Panc1 (cell line): ENCODE data around the gene NPC1L1. TPM values are rescaled to one million over a fixed set of nuclear protein-coding genes. Genes with fewer than 3 reads are reported as not detected.

Experiments
- ATAC-seq: fragments of 200-7000 bp; cut with Tn5 transposase; 2 replicates; pipeline ENCODE4 v1.9.1; 2020; ENCODE audit warnings: mild to moderate bottlenecking, moderate library complexity
- BruUV-seq: library from RNA; stranded (reverse); fragments of 400-500 nt; replicated peaks from 2 replicates; lab custom pipeline; 2021; lab: Mats Ljungman, UMichigan
- CTCF ChIA-PET: fragments of 300-600 bp; sonication (Branson Sonifier 250); formaldehyde crosslinking; loops from one replicate; lab custom pipeline; 2022; ENCODE audit warnings: antibody characterized with exemption; lab: Charles Lee
- POLR2A ChIA-PET: fragments of 300-600 bp; sonication (Branson Sonifier 250); formaldehyde crosslinking; loops from one replicate; lab custom pipeline; 2022; ENCODE audit warnings: antibody characterized with exemption; lab: Charles Lee
- DNase-seq: peaks from one replicate; pipeline ENCODE4 v3.0.0-alpha.2; 2010; ENCODE audit warnings: low read depth, low spot score
- H3K27ac ChIP-seq: 2 replicates; pipeline ENCODE4 v1.5.1; 2011; ENCODE audit warnings: mild to moderate bottlenecking, low read length, inconsistent platforms
- H3K27me3 ChIP-seq: fragments of 200-500 bp; sonication (Bioruptor generic); 2 replicates; pipeline ENCODE4 v1.6.0; 2014; ENCODE audit warnings: low read length, inconsistent platforms; ENCODE audit not compliant: control insufficient read depth, insufficient read depth
- H3K36me3 ChIP-seq: fragments of 200-500 bp; sonication (Bioruptor generic); 2 replicates; pipeline ENCODE4 v1.5.1; 2014; ENCODE audit warnings: inconsistent platforms, mild to moderate bottlenecking, low read length, moderate library complexity; ENCODE audit not compliant: control insufficient read depth, insufficient read depth
- H3K4me1 ChIP-seq: 2 replicates; pipeline ENCODE4 v1.5.1; 2011; ENCODE audit warnings: inconsistent platforms, mild to moderate bottlenecking, low read length, moderate library complexity; ENCODE audit not compliant: control insufficient read depth, insufficient read depth
- H3K4me3 ChIP-seq, 2 experiments: 2 replicates each; pipeline ENCODE4 v1.5.1; 2011 to 2012; ENCODE audit warnings: low read depth in 2 of 2, low read length in 2 of 2, mild to moderate bottlenecking in 2 of 2, inconsistent platforms in 1 of 2, moderate library complexity in 1 of 2
- H3K9me3 ChIP-seq: fragments of 200-500 bp; sonication (Bioruptor generic); 2 replicates; pipeline ENCODE4 v1.5.1; 2014; ENCODE audit warnings: low read depth, mild to moderate bottlenecking, inconsistent platforms, low read length, moderate library complexity; ENCODE audit not compliant: control insufficient read depth, insufficient read depth
- POLR2AphosphoS5 ChIP-seq: IDR thresholded peaks from 2 replicates; pipeline ENCODE4 v1.6.1; 2012; ENCODE audit warnings: mild to moderate bottlenecking, low read depth, low read length, moderate library complexity
- SIN3A ChIP-seq: IDR thresholded peaks from 2 replicates; pipeline ENCODE4 v1.6.1; 2012; ENCODE audit warnings: low read depth, mild to moderate bottlenecking, low read length, moderate library complexity, borderline replicate concordance; ENCODE audit not compliant: insufficient read depth
- TCF7L2 ChIP-seq: IDR thresholded peaks from 2 replicates; pipeline ENCODE4 v1.6.1; 2011; ENCODE audit warnings: mild to moderate bottlenecking, low read depth, low read length, inconsistent platforms
- in situ Hi-C: cut with HindIII; loops from 2 replicates; pipeline ENCODE4 v1.10.0; 2016; ENCODE audit warnings: low sequenced_read_pairs, low pct_unique_long_range_greater_than_20kb
- intact Hi-C: fragments of 100-400 bp; cut with micrococcal nuclease; formaldehyde crosslinking; loops from one replicate; pipeline ENCODE4 v1.10.0; 2022; ENCODE audit not compliant: unreplicated experiment
- total RNA-seq: library from RNA; stranded (reverse); gene quantifications from one replicate; pipeline ENCODE4 v1.2.1, GENCODE V29; 2021; ENCODE audit not compliant: unreplicated experiment
- TF ChIP-seq, protein P1 (sequence below): fragments of 450-650 bp; IDR thresholded peaks from 2 replicates; pipeline ENCODE4 v1.5.1; 2017; ENCODE audit warnings: mild to moderate bottlenecking
- TF ChIP-seq, protein P2 (sequence below), 2 experiments: IDR thresholded peaks; 2 replicates each; pipeline ENCODE4 v1.6.1; 2011 to 2012; ENCODE audit warnings: low read depth in 2 of 2, control low read depth in 1 of 2, low read length in 1 of 2, mild to moderate bottlenecking in 1 of 2, moderate library complexity in 1 of 2; ENCODE audit not compliant: insufficient read depth in 1 of 2

The NPC1L1 gene
- total RNA-seq, 1 experiment from 2014 or later = not detected

DNA sequence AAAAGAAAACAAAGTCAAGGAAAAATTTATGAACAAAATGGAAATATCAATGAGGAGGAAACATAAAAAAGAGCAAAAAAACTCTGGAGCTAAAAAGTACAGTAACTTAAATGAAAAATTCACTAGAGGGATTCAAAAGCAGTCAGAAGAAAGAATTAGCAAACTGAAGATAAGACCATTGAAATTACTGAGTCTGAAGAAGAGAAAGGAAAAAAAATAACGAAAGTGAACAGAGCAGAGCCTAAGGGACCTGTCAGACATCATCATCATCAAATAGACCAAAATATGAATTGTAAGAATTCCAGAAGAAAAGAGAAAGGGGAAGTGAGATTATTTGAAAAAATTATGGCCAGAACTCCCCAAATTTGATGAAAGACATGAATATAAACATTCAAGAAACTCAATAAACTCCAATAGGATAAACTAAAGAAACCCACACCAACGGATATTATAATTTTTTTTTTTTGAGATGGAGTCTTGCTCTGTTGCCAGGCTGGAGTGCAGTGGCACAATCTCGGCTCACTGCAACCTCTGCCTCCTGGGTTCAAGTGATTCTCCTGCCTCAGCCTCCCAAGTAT is 16.2 kb downstream of the NPC1L1 start:
- intact Hi-C loops (no loop called here), in situ Hi-C loops (no loop called here)
- DNase-seq (no peak), ATAC-seq (no peak)
- Histone ChIP-seq H3K4me1 (no peaks in the 10 kb centered on the region), H3K9me3 (0 out of 2 replicates have a peak, but pooled peaks cover 4% of the 10 kb centered on the region), H3K27me3 (no peaks in the 10 kb centered on the region), H3K4me3 (no peak overlapping the region), H3K27ac (no peak overlapping the region), H3K36me3 (no peaks in the 10 kb centered on the region)
- no TSS peak for BruUV-seq
- CTCF ChIA-PET = no interaction called here
- TF ChIP-seq, protein P1, sequence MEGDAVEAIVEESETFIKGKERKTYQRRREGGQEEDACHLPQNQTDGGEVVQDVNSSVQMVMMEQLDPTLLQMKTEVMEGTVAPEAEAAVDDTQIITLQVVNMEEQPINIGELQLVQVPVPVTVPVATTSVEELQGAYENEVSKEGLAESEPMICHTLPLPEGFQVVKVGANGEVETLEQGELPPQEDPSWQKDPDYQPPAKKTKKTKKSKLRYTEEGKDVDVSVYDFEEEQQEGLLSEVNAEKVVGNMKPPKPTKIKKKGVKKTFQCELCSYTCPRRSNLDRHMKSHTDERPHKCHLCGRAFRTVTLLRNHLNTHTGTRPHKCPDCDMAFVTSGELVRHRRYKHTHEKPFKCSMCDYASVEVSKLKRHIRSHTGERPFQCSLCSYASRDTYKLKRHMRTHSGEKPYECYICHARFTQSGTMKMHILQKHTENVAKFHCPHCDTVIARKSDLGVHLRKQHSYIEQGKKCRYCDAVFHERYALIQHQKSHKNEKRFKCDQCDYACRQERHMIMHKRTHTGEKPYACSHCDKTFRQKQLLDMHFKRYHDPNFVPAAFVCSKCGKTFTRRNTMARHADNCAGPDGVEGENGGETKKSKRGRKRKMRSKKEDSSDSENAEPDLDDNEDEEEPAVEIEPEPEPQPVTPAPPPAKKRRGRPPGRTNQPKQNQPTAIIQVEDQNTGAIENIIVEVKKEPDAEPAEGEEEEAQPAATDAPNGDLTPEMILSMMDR = no peak
- TF ChIP-seq POLR2AphosphoS5 = no peak
- no peak for TF ChIP-seq SIN3A
- TF ChIP-seq, protein P2, sequence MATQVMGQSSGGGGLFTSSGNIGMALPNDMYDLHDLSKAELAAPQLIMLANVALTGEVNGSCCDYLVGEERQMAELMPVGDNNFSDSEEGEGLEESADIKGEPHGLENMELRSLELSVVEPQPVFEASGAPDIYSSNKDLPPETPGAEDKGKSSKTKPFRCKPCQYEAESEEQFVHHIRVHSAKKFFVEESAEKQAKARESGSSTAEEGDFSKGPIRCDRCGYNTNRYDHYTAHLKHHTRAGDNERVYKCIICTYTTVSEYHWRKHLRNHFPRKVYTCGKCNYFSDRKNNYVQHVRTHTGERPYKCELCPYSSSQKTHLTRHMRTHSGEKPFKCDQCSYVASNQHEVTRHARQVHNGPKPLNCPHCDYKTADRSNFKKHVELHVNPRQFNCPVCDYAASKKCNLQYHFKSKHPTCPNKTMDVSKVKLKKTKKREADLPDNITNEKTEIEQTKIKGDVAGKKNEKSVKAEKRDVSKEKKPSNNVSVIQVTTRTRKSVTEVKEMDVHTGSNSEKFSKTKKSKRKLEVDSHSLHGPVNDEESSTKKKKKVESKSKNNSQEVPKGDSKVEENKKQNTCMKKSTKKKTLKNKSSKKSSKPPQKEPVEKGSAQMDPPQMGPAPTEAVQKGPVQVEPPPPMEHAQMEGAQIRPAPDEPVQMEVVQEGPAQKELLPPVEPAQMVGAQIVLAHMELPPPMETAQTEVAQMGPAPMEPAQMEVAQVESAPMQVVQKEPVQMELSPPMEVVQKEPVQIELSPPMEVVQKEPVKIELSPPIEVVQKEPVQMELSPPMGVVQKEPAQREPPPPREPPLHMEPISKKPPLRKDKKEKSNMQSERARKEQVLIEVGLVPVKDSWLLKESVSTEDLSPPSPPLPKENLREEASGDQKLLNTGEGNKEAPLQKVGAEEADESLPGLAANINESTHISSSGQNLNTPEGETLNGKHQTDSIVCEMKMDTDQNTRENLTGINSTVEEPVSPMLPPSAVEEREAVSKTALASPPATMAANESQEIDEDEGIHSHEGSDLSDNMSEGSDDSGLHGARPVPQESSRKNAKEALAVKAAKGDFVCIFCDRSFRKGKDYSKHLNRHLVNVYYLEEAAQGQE (IDR thresholded peaks at IDR 0.05; ENCODE audit: insufficient read depth in 1 of 2, low read depth in 2 of 2, low read length in 1 of 2) = no peak
- TF ChIP-seq TCF7L2 = no peak
- POLR2A ChIA-PET = interaction anchor here (0.6 kb wide), 1 partner anchor 10 kb away, joined by 4 read pairs; no protein-coding TSS in a partner anchor

DNA sequence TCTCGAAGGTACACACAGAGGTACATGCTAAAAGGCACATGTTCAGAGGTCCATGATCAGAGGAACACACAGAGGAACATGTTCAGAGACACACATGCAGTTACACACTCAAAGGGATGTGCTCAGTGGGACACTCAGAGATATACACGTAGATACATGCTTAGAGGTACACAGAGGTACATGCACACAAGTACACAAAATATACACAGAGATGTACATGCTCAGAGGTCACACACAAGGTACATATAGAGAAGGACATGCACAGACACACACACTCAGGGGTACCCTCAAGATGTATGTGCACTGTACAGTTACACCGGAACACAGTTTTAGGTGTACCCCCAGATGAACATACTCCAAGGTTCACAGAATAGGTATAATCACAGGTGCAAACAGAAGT is 18.8 kb downstream of the NPC1L1 start:
- Histone ChIP-seq H3K27ac (no peak overlapping the region), H3K9me3 (0 out of 2 replicates have a peak, but pooled peaks cover 4% of the 10 kb centered on the region), H3K4me1 (no peaks in the 10 kb centered on the region), H3K27me3 (no peaks in the 10 kb centered on the region), H3K4me3 (no peak overlapping the region), H3K36me3 (no peaks in the 10 kb centered on the region)
- no TSS peak for BruUV-seq
- intact Hi-C loops = no loop called here
- ChIA-PET CTCF (no interaction called here), POLR2A (no interaction called here)
- ATAC-seq (no peak), DNase-seq (no peak)
- in situ Hi-C loops = no loop called here
- TF ChIP-seq POLR2AphosphoS5 (no peak), TCF7L2 (no peak), SIN3A (no peak)
- TF ChIP-seq, protein P2 (IDR thresholded peaks at IDR 0.05; ENCODE audit: insufficient read depth in 1 of 2, low read depth in 2 of 2, low read length in 1 of 2) = no peak
- TF ChIP-seq, protein P1 = no peak
